DMS 273 (cell line): ENCODE data around the gene SEPTIN2.
"Not testable (repeated sequence)": the region's sequence is repeated elsewhere in the genome, so short reads cannot be mapped to it uniquely, and the experiment has no call there.

Source experiments
- DNase-seq: peaks from one replicate; lab custom pipeline; 2025; ENCODE audit not compliant: unreplicated experiment; lab: John Stamatoyannopoulos, UW

The SEPTIN2 gene

GRCh38 chr2:241313543-241314095, 2.1 kb upstream of the SEPTIN2 start:
- DNase-seq = no peak

- peak; percentile 89 for DNase-seq
Observed at GRCh38 chr2:241314226-241315092, 1.3 kb upstream of the SEPTIN2 start.

- peak; percentile 99 for DNase-seq
Observed at GRCh38 chr2:241315093-241315878, 439 bp upstream of the SEPTIN2 start, which contains the start of gene HDLBP. Gene HDLBP, minus strand, starts transcription at chr2:241315672. Its CDS starts 48,803 bp downstream, at chr2:241266869.

DNA sequence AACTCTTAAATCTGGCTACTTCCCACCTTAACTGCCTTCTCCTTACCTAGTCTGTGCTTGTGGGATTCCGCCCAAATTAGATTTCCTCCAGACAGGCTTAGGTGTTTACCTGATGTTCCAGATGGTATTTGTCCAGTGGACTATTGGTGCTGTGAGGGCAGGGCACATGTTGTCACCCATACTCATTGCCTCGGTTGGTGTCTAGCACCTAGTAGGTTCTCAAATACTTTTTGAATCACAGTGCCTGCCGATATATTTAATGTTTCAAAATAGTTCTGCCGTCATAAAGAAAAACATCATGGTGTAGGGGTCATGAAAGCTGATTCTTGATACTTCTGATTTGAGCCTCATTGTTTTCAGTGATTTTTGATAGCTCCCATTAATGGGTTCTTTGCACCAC, 1.1 kb downstream of the SEPTIN2 start:
- no peak for DNase-seq

DNA sequence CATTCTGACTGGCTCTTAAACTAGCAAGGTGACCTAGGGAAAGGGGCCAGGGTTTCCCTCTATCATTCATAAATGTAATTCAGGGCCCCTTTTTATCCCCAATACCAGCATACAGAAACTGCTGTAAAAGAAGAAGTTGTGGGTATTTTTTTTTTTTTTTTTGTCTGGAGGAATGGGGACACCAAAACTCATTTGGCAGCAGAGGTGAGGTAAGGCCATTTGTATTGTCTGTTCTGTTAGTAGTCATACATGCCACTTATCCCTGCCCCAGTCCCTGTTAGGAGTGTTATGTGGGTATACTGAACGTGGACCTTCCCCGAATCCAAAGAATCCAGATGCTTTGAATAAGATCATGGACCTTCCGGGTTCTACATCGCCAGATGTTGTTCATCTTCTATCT, 1.7 kb downstream of the SEPTIN2 start:
- DNase-seq = no peak

DNA sequence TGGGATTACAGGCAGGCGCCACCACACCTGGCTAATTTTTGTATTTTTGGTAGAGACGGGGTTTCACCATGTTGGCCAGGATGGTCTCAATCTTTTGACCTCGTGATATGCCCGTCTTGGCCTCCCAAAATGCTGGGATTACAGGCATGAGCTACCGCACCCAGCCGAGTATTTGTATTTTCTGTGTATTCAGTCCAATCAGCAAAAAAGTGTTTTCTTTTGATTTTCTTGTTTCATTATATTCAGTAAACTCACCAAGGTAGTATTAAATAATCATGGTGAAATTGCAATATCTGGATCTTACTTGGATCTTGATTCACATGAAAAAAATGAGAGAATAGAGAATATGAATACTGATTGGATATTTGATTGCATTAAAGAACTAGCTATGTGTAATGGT, 3.1 kb downstream of the SEPTIN2 start:
- not testable (repeated sequence) for DNase-seq

DNA sequence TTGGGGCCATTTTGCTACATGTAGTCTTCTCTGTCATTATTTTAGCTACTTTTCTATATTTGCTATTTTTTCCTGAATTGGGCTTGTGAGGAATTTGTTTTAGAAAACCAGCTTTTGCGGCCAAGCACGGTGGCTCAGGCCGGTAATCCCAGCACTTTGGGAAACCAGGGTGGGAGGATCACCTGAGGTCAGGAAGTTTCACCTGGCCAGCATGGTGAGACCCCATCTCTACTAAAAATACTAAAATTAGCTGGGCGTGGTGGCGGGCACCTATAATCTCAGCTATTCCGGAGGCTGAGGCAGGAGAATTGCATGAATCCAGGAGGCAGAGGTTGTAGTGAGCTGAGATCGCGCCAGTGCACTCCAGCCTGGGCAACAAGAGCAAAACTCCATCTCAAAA, 4.7 kb downstream of the SEPTIN2 start:
- DNase-seq = no peak

DNA sequence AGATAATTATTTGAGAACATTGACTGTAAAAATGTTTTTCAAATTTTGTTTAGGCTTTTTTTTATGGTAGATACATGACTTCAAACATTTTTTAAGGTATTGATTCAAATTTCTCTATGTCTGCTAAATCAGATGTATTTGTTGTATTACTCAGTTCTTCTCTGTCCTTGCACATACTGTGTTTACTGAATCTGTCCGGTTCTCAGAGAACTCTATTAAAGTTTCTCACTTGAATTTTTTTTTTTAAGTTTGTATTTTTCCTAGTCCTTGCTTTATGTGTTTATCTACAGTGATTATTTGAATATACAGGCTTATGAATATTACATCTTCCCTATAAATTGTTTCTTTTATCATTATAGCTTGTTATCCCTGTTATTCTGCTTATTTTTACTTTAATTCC, 5.3 kb downstream of the SEPTIN2 start:
- DNase-seq = no peak

GRCh38 chr2:241321886-241322285, 6.2 kb downstream of the SEPTIN2 start:
- no peak for DNase-seq

- no peak for DNase-seq
Observed at GRCh38 chr2:241323778-241324177, 8.1 kb downstream of the SEPTIN2 start.

DNA sequence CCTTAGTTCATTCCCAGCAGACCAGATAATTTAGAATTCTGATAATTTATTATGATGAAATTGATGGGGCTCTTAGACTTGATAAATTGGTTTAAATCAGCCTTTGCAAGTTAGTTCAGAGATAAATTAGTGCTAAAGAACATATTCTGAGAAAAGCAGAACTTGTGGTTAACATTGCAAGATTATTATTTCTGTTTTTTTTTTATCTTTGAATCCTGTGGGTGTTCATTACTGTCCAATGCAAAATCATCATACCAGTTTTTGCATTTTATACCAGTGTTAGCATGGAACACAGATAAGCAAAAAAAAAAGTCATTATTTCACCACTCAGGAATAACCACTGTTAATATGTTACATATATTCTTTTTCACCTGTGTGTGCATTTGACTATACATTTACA, 9.1 kb downstream of the SEPTIN2 start:
- DNase-seq = no peak

- DNase-seq = no peak
Observed at GRCh38 chr2:241325257-241325656, 9.5 kb downstream of the SEPTIN2 start.

DNA sequence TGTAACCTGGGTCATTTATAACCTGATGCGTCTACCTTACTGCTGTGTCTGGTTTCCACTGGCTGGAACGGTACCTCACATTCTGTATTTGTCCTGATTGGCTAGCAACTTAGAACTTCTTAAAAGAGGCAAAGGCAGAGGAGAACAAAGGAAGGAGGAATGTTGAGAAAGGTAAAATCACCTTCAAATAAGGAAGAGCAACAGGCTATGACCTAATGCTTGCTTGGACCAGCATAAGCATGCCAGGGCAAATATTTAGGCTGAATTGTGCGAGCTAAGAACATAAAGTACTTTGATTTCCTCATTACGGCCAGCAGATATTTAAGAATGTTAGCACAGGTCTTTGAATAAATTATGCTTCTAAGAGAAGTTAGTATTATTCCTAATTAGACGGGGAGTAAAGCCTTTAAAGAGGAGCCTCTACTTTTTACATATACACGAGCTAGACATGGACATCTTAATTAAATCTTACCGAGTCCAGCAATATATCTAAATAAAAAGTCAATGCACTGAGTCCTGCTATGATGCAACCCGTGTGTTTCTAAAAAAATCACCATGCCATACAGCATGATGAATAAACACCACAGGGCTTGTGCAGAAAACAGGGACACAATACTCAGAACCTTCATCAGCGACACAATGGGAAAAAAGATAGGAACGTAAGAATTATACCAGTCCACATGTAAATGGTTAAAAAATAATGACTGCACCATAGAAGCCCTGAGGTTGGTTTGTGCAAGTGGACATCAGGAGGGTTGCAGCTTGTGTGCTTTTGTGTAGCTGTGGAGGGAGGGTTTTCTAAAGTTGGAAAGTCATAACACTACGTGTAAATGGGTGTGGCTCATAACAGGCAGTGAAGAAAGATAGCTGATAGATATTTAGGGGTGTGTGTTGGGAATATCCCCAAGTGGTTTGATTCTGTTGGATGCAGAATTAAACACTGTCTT, 14.2 kb downstream of the SEPTIN2 start:
- no peak for DNase-seq

DNA sequence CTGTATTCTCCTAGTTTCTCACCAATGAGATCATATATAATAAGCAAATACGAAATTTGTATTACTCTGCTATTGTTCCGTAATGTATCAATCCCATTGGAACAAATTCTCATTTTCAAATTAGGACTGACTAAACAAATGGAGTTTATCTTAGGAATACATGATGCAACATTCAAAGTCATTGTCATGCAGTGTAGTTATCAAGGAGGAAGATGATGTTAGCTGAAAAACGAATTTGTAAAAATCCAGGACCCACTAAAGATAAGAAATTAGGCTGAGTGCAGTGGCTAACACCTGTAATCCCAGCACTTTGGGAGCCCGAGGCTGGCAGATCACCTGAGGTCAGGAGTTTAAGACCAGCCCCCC, 14.9 kb downstream of the SEPTIN2 start:
- DNase-seq = no peak

GRCh38 chr2:241334813-241335212, 19.1 kb downstream of the SEPTIN2 start:
- DNase-seq = no peak

- no peak for DNase-seq
Observed at GRCh38 chr2:241339839-241340630, 24.3 kb downstream of the SEPTIN2 start.

DNA sequence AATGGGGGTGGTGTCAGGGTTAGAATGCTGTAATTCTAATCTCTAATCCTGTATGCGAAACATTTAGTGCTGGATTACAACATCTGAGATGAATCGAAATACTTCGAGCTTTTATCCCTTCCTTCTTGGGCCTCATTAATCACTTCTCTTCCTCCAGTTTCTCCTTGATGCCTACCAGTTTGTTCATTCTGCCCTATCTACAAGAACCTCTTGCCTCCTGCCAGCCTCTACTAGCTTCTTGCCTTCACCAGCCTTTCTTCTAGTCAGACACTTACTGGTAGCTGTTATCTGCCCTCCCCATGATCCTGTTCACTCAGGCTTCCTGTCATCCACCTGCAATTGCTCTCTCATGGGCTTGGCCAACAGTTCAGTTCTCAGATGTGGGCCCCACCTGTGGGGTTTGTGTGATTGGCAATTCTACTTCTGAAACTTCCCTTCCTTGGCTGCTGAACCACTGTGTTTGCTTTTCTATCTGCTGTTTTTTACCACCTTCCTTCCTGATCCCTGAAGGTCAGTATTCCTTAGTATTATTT, 25.0 kb downstream of the SEPTIN2 start:
- no peak for DNase-seq

DNA sequence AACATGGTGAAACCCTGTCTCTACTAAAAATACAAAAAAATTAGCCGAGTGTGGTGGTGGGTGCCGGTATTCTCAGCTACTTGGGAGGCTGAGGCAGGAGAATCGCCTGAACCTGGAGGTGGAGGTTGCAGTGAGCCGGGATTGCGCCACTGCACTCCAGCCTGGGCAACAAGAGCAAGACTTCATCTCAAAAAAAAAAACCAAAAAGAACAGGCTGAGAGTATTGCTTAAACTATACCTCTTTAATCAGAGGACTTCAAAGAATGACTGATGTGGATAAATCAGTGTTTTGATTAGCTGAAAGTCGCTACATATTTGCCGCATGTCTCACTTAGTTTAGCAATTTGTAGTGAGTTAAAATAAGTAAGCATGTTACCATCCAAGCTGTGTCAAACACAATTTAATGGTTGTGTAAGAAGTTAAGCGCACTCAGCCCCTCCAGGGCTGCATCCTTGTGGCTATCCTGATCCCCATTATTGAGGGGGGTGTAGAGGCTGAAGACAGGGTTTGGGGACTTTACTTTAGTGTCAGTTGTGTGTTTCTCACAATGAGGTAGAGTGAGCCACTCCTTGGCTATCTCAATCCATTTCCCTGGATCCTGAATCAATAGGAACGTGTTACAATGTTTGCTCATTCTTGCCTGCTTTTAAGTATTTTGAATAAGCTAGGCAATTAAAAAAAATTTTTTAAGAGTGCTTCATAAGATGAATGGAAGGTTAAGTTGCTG, 29.4 kb downstream of the SEPTIN2 start:
- DNase-seq = no peak

DNA sequence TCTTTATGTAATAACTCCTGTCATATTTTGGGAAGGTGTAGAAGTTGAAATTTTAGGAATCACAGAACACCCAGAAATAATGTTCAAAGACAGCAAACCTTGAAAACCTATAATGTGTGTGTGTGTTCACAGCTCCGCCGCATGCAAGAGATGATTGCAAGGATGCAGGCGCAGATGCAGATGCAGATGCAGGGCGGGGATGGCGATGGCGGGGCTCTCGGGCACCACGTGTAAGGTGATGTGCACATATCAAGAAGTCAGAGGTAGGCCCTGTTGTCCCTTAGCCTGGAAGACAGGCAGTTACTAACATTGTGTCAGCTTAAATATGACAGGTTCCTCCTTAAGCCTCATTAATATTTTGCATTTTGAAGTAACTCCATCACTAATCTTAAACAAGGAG, 34.2 kb downstream of the SEPTIN2 start:
- no peak for DNase-seq
